ENCODE results near the gene AFG1L.
"Not testable (repeated sequence)": the region's sequence is repeated elsewhere in the genome, so short reads cannot be mapped to it uniquely, and the experiment has no call there.

Gene AFG1L

DNA sequence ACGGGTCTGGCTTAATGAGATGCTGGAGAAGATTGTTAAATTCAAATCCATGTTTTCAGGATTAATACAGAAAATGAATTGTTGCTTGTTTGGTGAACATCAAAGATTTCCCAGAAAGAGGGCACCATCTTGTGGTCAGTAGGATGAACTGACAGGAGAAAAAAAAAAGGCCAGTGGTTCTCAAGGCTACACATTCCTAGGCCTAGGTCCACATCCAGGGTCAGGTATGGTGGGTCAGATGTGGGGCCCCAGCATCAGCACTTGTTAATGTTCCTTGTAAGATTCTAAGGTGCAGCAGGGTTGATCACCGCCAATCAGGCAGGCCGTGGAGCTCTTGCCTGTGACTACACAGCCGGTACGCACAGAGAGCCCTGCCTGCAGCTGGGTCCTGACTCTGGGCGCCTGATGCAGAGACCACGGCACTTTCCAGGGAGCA lies 231.9 kb downstream of the AFG1L start:
- no peak overlapping the region for H3K4me3 ChIP-seq (ENCODE audit: low read length)
- no peaks in the 10 kb centered on the region for H3K36me3 ChIP-seq (replicated peaks; ENCODE audit: low read depth, low read length)
- H3K27ac ChIP-seq (ENCODE audit: low read length), result no peak overlapping the region
- H3K79me2 ChIP-seq (ENCODE audit: low read length), result no peaks in the 10 kb centered on the region
- TF ChIP-seq, protein P1, sequence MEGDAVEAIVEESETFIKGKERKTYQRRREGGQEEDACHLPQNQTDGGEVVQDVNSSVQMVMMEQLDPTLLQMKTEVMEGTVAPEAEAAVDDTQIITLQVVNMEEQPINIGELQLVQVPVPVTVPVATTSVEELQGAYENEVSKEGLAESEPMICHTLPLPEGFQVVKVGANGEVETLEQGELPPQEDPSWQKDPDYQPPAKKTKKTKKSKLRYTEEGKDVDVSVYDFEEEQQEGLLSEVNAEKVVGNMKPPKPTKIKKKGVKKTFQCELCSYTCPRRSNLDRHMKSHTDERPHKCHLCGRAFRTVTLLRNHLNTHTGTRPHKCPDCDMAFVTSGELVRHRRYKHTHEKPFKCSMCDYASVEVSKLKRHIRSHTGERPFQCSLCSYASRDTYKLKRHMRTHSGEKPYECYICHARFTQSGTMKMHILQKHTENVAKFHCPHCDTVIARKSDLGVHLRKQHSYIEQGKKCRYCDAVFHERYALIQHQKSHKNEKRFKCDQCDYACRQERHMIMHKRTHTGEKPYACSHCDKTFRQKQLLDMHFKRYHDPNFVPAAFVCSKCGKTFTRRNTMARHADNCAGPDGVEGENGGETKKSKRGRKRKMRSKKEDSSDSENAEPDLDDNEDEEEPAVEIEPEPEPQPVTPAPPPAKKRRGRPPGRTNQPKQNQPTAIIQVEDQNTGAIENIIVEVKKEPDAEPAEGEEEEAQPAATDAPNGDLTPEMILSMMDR (IDR thresholded peaks at IDR 0.05; ENCODE audit: low read depth, low read length), result peak; percentile 61
- TF ChIP-seq EZH2phosphoT487 (IDR thresholded peaks at IDR 0.05; ENCODE audit: low read depth), result no peak
- H3K27me3 ChIP-seq (ENCODE audit: low read depth, low read length), result no peaks in the 10 kb centered on the region
- H4K20me1 ChIP-seq (ENCODE audit: insufficient read depth, low read length), result no peaks in the 10 kb centered on the region
- peaks cover 20% of the 10 kb centered on the region for H3K4me1 ChIP-seq (ENCODE audit: low read length)
- no peaks in the 10 kb centered on the region for H3K9me3 ChIP-seq (ENCODE audit: insufficient read depth, low read length)
- no peak overlapping the region for H3K4me2 ChIP-seq (ENCODE audit: low read length)
- H3K9ac ChIP-seq (ENCODE audit: low read length), result no peak overlapping the region
- no peak overlapping the region for H2AFZ ChIP-seq (ENCODE audit: low read depth, low read length)

DNA sequence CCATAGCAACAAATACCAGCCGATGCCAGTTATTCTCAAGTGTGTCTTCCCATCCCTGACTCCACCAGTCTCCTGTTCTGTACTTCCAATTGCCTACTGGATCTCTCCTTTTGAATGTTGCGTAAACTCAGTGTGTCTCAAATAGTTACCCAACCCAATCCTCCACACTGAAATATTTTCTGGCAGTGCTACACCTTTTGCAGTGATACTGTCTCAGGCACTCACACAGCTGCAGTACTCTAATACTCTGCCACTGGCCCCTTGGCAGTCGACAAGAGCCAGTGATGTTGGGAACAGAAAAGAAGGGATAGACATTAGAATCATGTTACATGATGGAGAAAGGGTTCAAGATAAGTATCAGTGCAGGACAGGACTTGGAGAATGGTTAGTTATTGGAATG lies 234.0 kb downstream of the AFG1L start:
- no peaks in the 10 kb centered on the region for H3K79me2 ChIP-seq (ENCODE audit: low read length)
- no peak overlapping the region for H3K4me3 ChIP-seq (ENCODE audit: low read length)
- H3K9me3 ChIP-seq (ENCODE audit: insufficient read depth, low read length), result no peaks in the 10 kb centered on the region
- H3K27ac ChIP-seq (ENCODE audit: low read length), result no peak overlapping the region
- no peaks in the 10 kb centered on the region for H3K36me3 ChIP-seq (replicated peaks; ENCODE audit: low read depth, low read length)
- no peaks in the 10 kb centered on the region for H4K20me1 ChIP-seq (ENCODE audit: insufficient read depth, low read length)
- no peak overlapping the region for H2AFZ ChIP-seq (ENCODE audit: low read depth, low read length)
- H3K9ac ChIP-seq (ENCODE audit: low read length), result no peak overlapping the region
- TF ChIP-seq, protein P1 (IDR thresholded peaks at IDR 0.05; ENCODE audit: low read depth, low read length), result no peak
- TF ChIP-seq EZH2phosphoT487 (IDR thresholded peaks at IDR 0.05; ENCODE audit: low read depth), result no peak
- no peak overlapping the region for H3K4me2 ChIP-seq (ENCODE audit: low read length)
- no peaks in the 10 kb centered on the region for H3K27me3 ChIP-seq (ENCODE audit: low read depth, low read length)
- H3K4me1 ChIP-seq (ENCODE audit: low read length), result peaks cover 16% of the 10 kb centered on the region

DNA sequence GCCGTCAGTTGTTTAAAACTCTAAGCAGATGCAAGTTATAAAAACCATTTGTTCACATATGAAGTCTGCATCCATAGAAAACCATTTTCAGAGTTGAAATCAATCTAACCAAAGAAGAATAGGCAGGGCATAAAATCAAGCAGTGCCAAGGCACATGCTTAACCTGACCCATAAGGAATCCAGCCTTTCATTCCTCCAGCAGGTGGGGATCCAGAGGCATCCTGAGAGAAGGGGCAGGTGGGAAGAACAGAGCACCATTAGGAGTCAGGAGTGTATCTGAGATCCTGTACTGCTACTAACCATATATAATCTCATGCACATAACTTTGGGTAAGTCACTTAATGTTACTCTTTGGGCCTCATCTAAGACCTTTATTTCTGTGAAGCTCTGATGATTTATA lies 236.5 kb downstream of the AFG1L start:
- Histone ChIP-seq H3K4me3 (ENCODE audit: low read length) (no peak overlapping the region), H3K9me3 (ENCODE audit: insufficient read depth, low read length) (no peaks in the 10 kb centered on the region), H3K79me2 (ENCODE audit: low read length) (no peaks in the 10 kb centered on the region), H3K36me3 (replicated peaks; ENCODE audit: low read depth, low read length) (no peaks in the 10 kb centered on the region), H3K9ac (ENCODE audit: low read length) (no peak overlapping the region), H3K27me3 (ENCODE audit: low read depth, low read length) (no peaks in the 10 kb centered on the region), H3K27ac (ENCODE audit: low read length) (no peak overlapping the region), H2AFZ (ENCODE audit: low read depth, low read length) (no peak overlapping the region), H3K4me1 (ENCODE audit: low read length) (no peaks in the 10 kb centered on the region), H3K4me2 (ENCODE audit: low read length) (no peak overlapping the region), H4K20me1 (ENCODE audit: insufficient read depth, low read length) (no peaks in the 10 kb centered on the region)
- TF ChIP-seq EZH2phosphoT487 (IDR thresholded peaks at IDR 0.05; ENCODE audit: low read depth), result no peak
- TF ChIP-seq, protein P1 (IDR thresholded peaks at IDR 0.05; ENCODE audit: low read depth, low read length), result no peak

DNA sequence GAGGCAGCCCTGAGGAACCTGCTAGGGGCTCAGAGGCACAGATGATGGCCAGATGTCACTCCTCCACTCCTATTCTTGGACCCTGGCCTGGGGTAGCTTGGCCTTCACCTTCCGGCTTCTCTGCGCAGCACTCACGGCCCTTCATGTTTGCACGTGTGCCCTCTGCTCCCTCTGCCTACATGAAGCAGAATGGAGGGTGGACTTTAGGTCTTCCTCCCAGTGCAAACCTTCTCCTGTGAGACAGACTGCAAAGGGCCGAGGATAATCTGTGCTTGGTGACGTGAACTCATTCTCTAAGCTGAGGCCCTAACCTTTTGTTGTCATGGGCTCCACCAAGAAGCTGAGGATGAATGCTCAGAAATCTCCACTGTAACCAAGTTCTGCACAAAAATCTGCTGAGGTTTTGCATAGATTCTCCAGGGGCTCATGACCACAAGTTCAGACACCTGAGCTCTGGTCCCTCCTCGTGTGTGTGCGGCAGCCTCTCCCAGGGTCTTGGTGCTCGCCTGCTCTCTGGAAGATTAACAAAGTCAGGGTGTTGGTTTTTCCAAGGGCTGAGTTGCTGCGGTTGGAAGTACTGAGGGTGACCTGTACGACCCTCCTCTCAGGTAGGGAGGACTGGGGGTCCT lies 240.4 kb downstream of the AFG1L start:
- H3K4me2 ChIP-seq (ENCODE audit: low read length), result no peak overlapping the region
- H4K20me1 ChIP-seq (ENCODE audit: insufficient read depth, low read length), result no peaks in the 10 kb centered on the region
- no peak overlapping the region for H3K4me3 ChIP-seq (ENCODE audit: low read length)
- peaks cover 9% of the 10 kb centered on the region; the same call in 1 of the 2 replicates for H3K27me3 ChIP-seq (ENCODE audit: low read depth, low read length)
- no peak overlapping the region for H3K9ac ChIP-seq (ENCODE audit: low read length)
- TF ChIP-seq, protein P1 (IDR thresholded peaks at IDR 0.05; ENCODE audit: low read depth, low read length), result no peak
- TF ChIP-seq EZH2phosphoT487 (IDR thresholded peaks at IDR 0.05; ENCODE audit: low read depth), result no peak
- no peaks in the 10 kb centered on the region for H3K36me3 ChIP-seq (replicated peaks; ENCODE audit: low read depth, low read length)
- no peaks in the 10 kb centered on the region for H3K9me3 ChIP-seq (ENCODE audit: insufficient read depth, low read length)
- no peak overlapping the region for H2AFZ ChIP-seq (ENCODE audit: low read depth, low read length)
- H3K79me2 ChIP-seq (ENCODE audit: low read length), result no peaks in the 10 kb centered on the region
- no peak overlapping the region for H3K27ac ChIP-seq (ENCODE audit: low read length)
- H3K4me1 ChIP-seq (ENCODE audit: low read length), result no peaks in the 10 kb centered on the region

DNA sequence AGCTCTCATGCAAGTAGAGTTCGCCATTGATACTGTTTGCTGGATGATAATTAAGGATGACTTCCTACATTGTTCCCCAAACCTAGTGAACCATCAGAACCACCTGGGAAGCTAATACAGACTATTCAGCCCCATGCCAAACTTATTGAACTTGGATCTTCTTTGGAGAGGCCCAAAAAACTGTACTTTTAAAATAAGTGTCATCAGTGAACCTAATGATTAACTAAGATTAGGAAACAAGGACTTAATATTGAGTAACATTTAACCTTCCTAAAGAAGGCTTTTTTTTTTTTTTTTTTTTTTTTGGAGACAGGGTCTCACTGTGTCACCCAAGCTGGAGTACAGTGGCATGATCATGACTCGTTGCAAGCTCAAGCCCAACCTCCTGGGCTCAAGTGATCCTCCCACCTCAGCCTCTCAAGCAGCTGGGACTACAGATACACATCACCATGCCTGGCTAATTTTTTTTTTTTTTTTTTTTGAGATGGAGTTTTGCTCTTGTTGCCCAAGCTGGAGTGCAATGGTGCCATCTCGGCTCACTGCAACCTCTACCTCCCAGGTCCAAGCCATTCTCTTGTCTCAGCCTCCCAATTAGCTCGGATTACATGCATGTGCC lies 241.2 kb downstream of the AFG1L start:
- not testable (repeated sequence) for H3K36me3 ChIP-seq (replicated peaks; ENCODE audit: low read depth, low read length); H3K27ac ChIP-seq (ENCODE audit: low read length); H3K4me3 ChIP-seq (ENCODE audit: low read length); H4K20me1 ChIP-seq (ENCODE audit: insufficient read depth, low read length); H3K4me1 ChIP-seq (ENCODE audit: low read length); H3K27me3 ChIP-seq (ENCODE audit: low read depth, low read length); H2AFZ ChIP-seq (ENCODE audit: low read depth, low read length); H3K9ac ChIP-seq (ENCODE audit: low read length); H3K9me3 ChIP-seq (ENCODE audit: insufficient read depth, low read length); H3K4me2 ChIP-seq (ENCODE audit: low read length); H3K79me2 ChIP-seq (ENCODE audit: low read length)

Measured in OCI-LY3 (cell line).